IMR-90 (cell line): ENCODE measurements around the gene GBA3.

Source experiments
- CEBPB ChIP-seq: IDR thresholded peaks from 2 replicates; pipeline ENCODE4 v1.6.1; 2012; ENCODE audit warnings: low read depth, low read length, improper control_type of control experiment
- MAFK ChIP-seq: IDR thresholded peaks from 2 replicates; pipeline ENCODE4 v1.6.1; 2012; ENCODE audit warnings: low read depth, low read length, improper control_type of control experiment
- MAZ ChIP-seq: IDR thresholded peaks from 2 replicates; pipeline ENCODE4 v1.6.1; 2012; ENCODE audit warnings: low read depth, mild to moderate bottlenecking, low read length, improper control_type of control experiment, moderate library complexity, borderline replicate concordance
- POLR2A ChIP-seq: IDR thresholded peaks from 2 replicates; pipeline ENCODE4 v1.6.1; 2012; ENCODE audit warnings: mild to moderate bottlenecking, low read depth, low read length
- RAD21 ChIP-seq: IDR thresholded peaks from 2 replicates; pipeline ENCODE4 v1.6.1; 2012; ENCODE audit warnings: low read length, improper control_type of control experiment
- RCOR1 ChIP-seq: IDR thresholded peaks from 2 replicates; pipeline ENCODE4 v1.6.1; 2012; ENCODE audit warnings: mild to moderate bottlenecking, low read length, improper control_type of control experiment; ENCODE audit not compliant: insufficient replicate concordance
- RFX5 ChIP-seq: IDR thresholded peaks from 2 replicates; pipeline ENCODE4 v1.8.0; 2012; ENCODE audit warnings: low read depth, mild to moderate bottlenecking, low read length, moderate library complexity
- SMC3 ChIP-seq: fragments of 150-350 bp; IDR thresholded peaks from 2 replicates; pipeline ENCODE4 v1.6.1; 2016; ENCODE audit warnings: low read depth, mild to moderate bottlenecking, antibody characterized with exemption, low read length, moderate library complexity
- TF ChIP-seq, protein P1 (sequence below): conservative IDR thresholded peaks from 2 replicates; pipeline ENCODE4 v1.5.1; 2012; ENCODE audit warnings: mild to moderate bottlenecking, low read depth, low read length, improper control_type of control experiment
- TF ChIP-seq, protein P2 (sequence below): fragments of 150-350 bp; IDR thresholded peaks from 2 replicates; pipeline ENCODE4 v1.6.1; 2017; ENCODE audit warnings: mild to moderate bottlenecking, antibody characterized with exemption, low read length, low read depth

DNA sequence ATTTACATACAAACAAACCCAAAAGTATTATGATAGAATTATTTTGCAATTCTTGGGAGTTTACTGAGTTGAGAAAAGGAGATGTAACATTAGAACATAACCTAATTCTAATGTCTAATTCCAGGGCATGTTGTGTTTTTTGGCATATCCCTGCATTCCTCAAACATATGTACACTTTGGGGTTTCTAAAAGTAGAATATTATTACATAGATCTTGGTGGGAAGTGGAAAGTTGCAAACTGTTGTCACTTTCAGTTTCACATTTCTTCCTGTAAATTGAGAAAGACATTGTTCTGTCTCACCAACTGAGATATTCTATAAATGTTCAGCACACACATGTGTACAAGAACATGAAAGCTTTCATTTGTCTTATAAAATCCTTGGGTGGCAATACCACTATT, 24.4 kb upstream of the GBA3 start:
- TF ChIP-seq, protein P1, sequence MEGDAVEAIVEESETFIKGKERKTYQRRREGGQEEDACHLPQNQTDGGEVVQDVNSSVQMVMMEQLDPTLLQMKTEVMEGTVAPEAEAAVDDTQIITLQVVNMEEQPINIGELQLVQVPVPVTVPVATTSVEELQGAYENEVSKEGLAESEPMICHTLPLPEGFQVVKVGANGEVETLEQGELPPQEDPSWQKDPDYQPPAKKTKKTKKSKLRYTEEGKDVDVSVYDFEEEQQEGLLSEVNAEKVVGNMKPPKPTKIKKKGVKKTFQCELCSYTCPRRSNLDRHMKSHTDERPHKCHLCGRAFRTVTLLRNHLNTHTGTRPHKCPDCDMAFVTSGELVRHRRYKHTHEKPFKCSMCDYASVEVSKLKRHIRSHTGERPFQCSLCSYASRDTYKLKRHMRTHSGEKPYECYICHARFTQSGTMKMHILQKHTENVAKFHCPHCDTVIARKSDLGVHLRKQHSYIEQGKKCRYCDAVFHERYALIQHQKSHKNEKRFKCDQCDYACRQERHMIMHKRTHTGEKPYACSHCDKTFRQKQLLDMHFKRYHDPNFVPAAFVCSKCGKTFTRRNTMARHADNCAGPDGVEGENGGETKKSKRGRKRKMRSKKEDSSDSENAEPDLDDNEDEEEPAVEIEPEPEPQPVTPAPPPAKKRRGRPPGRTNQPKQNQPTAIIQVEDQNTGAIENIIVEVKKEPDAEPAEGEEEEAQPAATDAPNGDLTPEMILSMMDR, result no peak
- TF ChIP-seq, protein P2, sequence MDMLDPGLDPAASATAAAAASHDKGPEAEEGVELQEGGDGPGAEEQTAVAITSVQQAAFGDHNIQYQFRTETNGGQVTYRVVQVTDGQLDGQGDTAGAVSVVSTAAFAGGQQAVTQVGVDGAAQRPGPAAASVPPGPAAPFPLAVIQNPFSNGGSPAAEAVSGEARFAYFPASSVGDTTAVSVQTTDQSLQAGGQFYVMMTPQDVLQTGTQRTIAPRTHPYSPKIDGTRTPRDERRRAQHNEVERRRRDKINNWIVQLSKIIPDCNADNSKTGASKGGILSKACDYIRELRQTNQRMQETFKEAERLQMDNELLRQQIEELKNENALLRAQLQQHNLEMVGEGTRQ, result no peak
- TF ChIP-seq POLR2A (no peak), CEBPB (no peak), RAD21 (no peak), RFX5 (no peak), MAFK (no peak), RCOR1 (no peak), SMC3 (no peak), MAZ (no peak)
